Measurements from ENCODE around the gene TYMP. TPM values are rescaled to one million over a fixed set of nuclear protein-coding genes. Genes with fewer than 3 reads are reported as not detected.
"Not testable (repeated sequence)": the region's sequence is repeated elsewhere in the genome, so short reads cannot be mapped to it uniquely, and the experiment has no call there.

Gene TYMP
- total RNA-seq, 2 donors from 2014 or later, result 164 to 234 TPM

- DNase-seq (ENCODE audit: low spot score), result no peak
- H3K4me1 Mint-ChIP-seq (ENCODE audit: low read depth in 2 of 2), result peaks cover 10 to 11% of the 10 kb centered on the region in 2 donors
- no peaks in the 10 kb centered on the region for H3K9me3 Mint-ChIP-seq
- no peak for ATAC-seq
- H3K4me3 Mint-ChIP-seq, result no peak overlapping the region
- no peaks in the 10 kb centered on the region for H3K27me3 Mint-ChIP-seq
- no peaks in the 10 kb centered on the region for H3K36me3 Mint-ChIP-seq
- peak overlapping the region; percentile 60 to 83 for H3K27ac Mint-ChIP-seq
These were observed 21.4 kb upstream of the TYMP start for GRCh38 chr22:50551160-50551752.

- Mint-ChIP-seq H3K27me3 (no peaks in the 10 kb centered on the region), H3K9me3 (no peaks in the 10 kb centered on the region), H3K36me3 (no peaks in the 10 kb centered on the region), H3K4me1 (ENCODE audit: low read depth in 2 of 2) (peaks cover 16 to 20% of the 10 kb centered on the region in 2 donors), H3K27ac (peak overlapping the region; percentile 60 to 83), H3K4me3 (peak overlapping the region; percentile 72)
- DNase-seq (ENCODE audit: low spot score), result no peak
- no peak for ATAC-seq
These were observed 20.6 kb upstream of the TYMP start for GRCh38 chr22:50550395-50550794.

- Mint-ChIP-seq H3K27ac (peak overlapping the region in 1 of 2 donors; percentile 62), H3K9me3 (no peaks in the 10 kb centered on the region), H3K4me3 (peak overlapping the region; percentile 72), H3K4me1 (ENCODE audit: low read depth in 2 of 2) (peaks cover 23 to 32% of the 10 kb centered on the region in 2 donors), H3K36me3 (no peaks in the 10 kb centered on the region), H3K27me3 (no peaks in the 10 kb centered on the region)
- ATAC-seq (peak; percentile 1 to 5), DNase-seq (ENCODE audit: low spot score) (no peak)
These were observed 19.3 kb upstream of the TYMP start for GRCh38 chr22:50548921-50549790.

GRCh38 chr22:50548040-50548920 lies 18.5 kb upstream of the TYMP start:
- Mint-ChIP-seq H3K4me1 (ENCODE audit: low read depth in 2 of 2) (peaks cover 26 to 32% of the 10 kb centered on the region in 2 donors), H3K9me3 (no peaks in the 10 kb centered on the region), H3K27me3 (no peaks in the 10 kb centered on the region), H3K4me3 (peak overlapping the region; percentile 30), H3K27ac (peak overlapping the region; percentile 56 to 78), H3K36me3 (no peaks in the 10 kb centered on the region)
- ATAC-seq, result peak; percentile 45 to 59
- peak; percentile 79 for DNase-seq (ENCODE audit: low spot score)

- H3K4me1 Mint-ChIP-seq (ENCODE audit: low read depth in 2 of 2), result peaks cover 29 to 36% of the 10 kb centered on the region in 2 donors
- H3K9me3 Mint-ChIP-seq, result peaks cover 2% of the 10 kb centered on the region
- H3K27me3 Mint-ChIP-seq, result no peaks in the 10 kb centered on the region
- DNase-seq (ENCODE audit: low spot score), result no peak
- peaks cover 4% of the 10 kb centered on the region for H3K36me3 Mint-ChIP-seq
- H3K27ac Mint-ChIP-seq, result peak overlapping the region; percentile 56 to 78
- no peak for ATAC-seq
- H3K4me3 Mint-ChIP-seq, result peak overlapping the region; percentile 66
These were observed 17.6 kb upstream of the TYMP start for GRCh38 chr22:50547263-50547985.

- H3K36me3 Mint-ChIP-seq, result peaks cover 6% of the 10 kb centered on the region
- peaks cover 37 to 44% of the 10 kb centered on the region in 2 donors for H3K4me1 Mint-ChIP-seq (ENCODE audit: low read depth in 2 of 2)
- peak overlapping the region; percentile 79 to 90 for H3K27ac Mint-ChIP-seq
- peaks cover 3% of the 10 kb centered on the region for H3K9me3 Mint-ChIP-seq
- no peak for ATAC-seq
- no peaks in the 10 kb centered on the region for H3K27me3 Mint-ChIP-seq
- no peak overlapping the region for H3K4me3 Mint-ChIP-seq
- DNase-seq (ENCODE audit: low spot score), result no peak
These were observed 16.8 kb upstream of the TYMP start for GRCh38 chr22:50546326-50547262.

- H3K4me1 Mint-ChIP-seq (ENCODE audit: low read depth in 2 of 2), result peaks cover 44 to 51% of the 10 kb centered on the region in 2 donors
- H3K27me3 Mint-ChIP-seq, result no peaks in the 10 kb centered on the region
- no peak for ATAC-seq
- peak within 1 kb of the TSS; percentile 79 to 90 for H3K27ac Mint-ChIP-seq
- H3K4me3 Mint-ChIP-seq, result peak within 1 kb of the TSS; percentile 68
- DNase-seq (ENCODE audit: low spot score), result no peak
- H3K9me3 Mint-ChIP-seq, result peaks cover 3% of the 10 kb centered on the region
- H3K36me3 Mint-ChIP-seq, result peaks cover 6% of the 10 kb centered on the region
These were observed 15.9 kb upstream of the TYMP start, which contains the start of gene KLHDC7B for GRCh38 chr22:50545522-50546325. Gene KLHDC7B, plus strand, starts transcription at chr22:50545899. Its CDS starts 345 bp downstream, at chr22:50546244.

GRCh38 chr22:50544746-50545253 lies 15.0 kb upstream of the TYMP start:
- Mint-ChIP-seq H3K36me3 (peaks cover 6% of the 10 kb centered on the region), H3K27me3 (no peaks in the 10 kb centered on the region), H3K27ac (peak overlapping the region; percentile 79 to 90), H3K9me3 (peaks cover 3% of the 10 kb centered on the region), H3K4me3 (peak overlapping the region; percentile 68), H3K4me1 (ENCODE audit: low read depth in 2 of 2) (peaks cover 44 to 48% of the 10 kb centered on the region in 2 donors)
- DNase-seq (ENCODE audit: low spot score) (no peak), ATAC-seq (no peak)

- Mint-ChIP-seq H3K36me3 (peaks cover 6% of the 10 kb centered on the region), H3K4me1 (ENCODE audit: low read depth in 2 of 2) (peaks cover 49 to 53% of the 10 kb centered on the region in 2 donors), H3K27ac (peak overlapping the region; percentile 79 to 90), H3K27me3 (no peaks in the 10 kb centered on the region), H3K9me3 (peaks cover 3% of the 10 kb centered on the region), H3K4me3 (peak overlapping the region; percentile 68)
- DNase-seq (ENCODE audit: low spot score) (peak; percentile 97), ATAC-seq (peak; percentile 66 to 81)
These were observed 14.4 kb upstream of the TYMP start for GRCh38 chr22:50544078-50544745.

- ATAC-seq, result peak; percentile 63 to 74
- Mint-ChIP-seq H3K4me1 (ENCODE audit: low read depth in 2 of 2) (peaks cover 60 to 66% of the 10 kb centered on the region in 2 donors), H3K4me3 (peak overlapping the region; percentile 90), H3K27me3 (no peaks in the 10 kb centered on the region), H3K36me3 (peaks cover 16% of the 10 kb centered on the region), H3K9me3 (peaks cover 5% of the 10 kb centered on the region), H3K27ac (peak overlapping the region; percentile 95 to 99)
- peak; percentile 82 for DNase-seq (ENCODE audit: low spot score)
These were observed 12.7 kb upstream of the TYMP start for GRCh38 chr22:50542416-50542927.

GRCh38 chr22:50541667-50542026 lies 11.8 kb upstream of the TYMP start:
- peaks cover 16% of the 10 kb centered on the region for H3K36me3 Mint-ChIP-seq
- not testable (repeated sequence) for H3K9me3 Mint-ChIP-seq, H3K27me3 Mint-ChIP-seq
- peak overlapping the region; percentile 95 to 99 for H3K27ac Mint-ChIP-seq
- ATAC-seq, result peak; percentile 69 to 85
- H3K4me3 Mint-ChIP-seq, result peak overlapping the region; percentile 90
- DNase-seq (ENCODE audit: low spot score), result peak; percentile 90
- H3K4me1 Mint-ChIP-seq (ENCODE audit: low read depth in 2 of 2), result peaks cover 63 to 71% of the 10 kb centered on the region in 2 donors

All from natural killer cell treated with Interleukin-12 subunit alpha and Interleukin-12 subunit beta and Interleukin-15 and Interleukin-18, amount 100 ng/mL, for 72 hours (primary cell).